HCT116 (cell line): ENCODE results near the gene KSR1. TPM values are rescaled to one million over a fixed set of nuclear protein-coding genes. Genes with fewer than 3 reads are reported as not detected.

Experiments used
- ATAC-seq: fragments of 200-7000 bp; cut with Tn5 transposase; 2 replicates; pipeline ENCODE4 v1.9.1; 2020; ENCODE audit warnings: mild to moderate bottlenecking, moderate library complexity
- BruUV-seq: library from RNA; stranded (reverse); fragments of 400-500 nt; replicated peaks from 2 replicates; lab custom pipeline; 2021; lab: Mats Ljungman, UMichigan
- CTCF ChIA-PET: fragments of 300-600 bp; sonication (Branson Sonifier 250); formaldehyde crosslinking; loops from one replicate; lab custom pipeline; 2021; ENCODE audit warnings: antibody characterized with exemption; lab: Charles Lee
- POLR2A ChIA-PET: fragments of 300-600, 350-600 bp; sonication (Branson Sonifier 250); formaldehyde crosslinking; loops from one replicate; lab custom pipeline; 2021; ENCODE audit warnings: antibody characterized with exemption; lab: Charles Lee
- RAD21 ChIA-PET, 2 experiments: fragments of 300-600 bp; sonication (Branson Sonifier 250); formaldehyde crosslinking; loops; one replicate each; lab custom pipeline; 2023; ENCODE audit warnings: low total read pairs in 2 of 2; ENCODE audit not compliant: uncharacterized antibody in 2 of 2, unreplicated experiment in 2 of 2, low non-redundant PET in 1 of 2; lab: Charles Lee
- DNase-seq: peaks from one replicate; pipeline ENCODE4 v3.0.0-alpha.2; 2010; ENCODE audit warnings: low read depth, low spot score
- H2AFZ ChIP-seq: fragments of 200-600 bp; shearing (Covaris generic), sonication (generic); 2 replicates; pipeline ENCODE4 v1.6.1; 2017; ENCODE audit warnings: low read depth, mixed run types, mixed read lengths, antibody characterized with exemption, low read length; ENCODE audit not compliant: poor library complexity, severe bottlenecking
- H3K27ac ChIP-seq: 2 replicates; pipeline ENCODE4 v1.5.1; 2012; ENCODE audit warnings: low read depth, low read length
- H3K27me3 ChIP-seq: fragments of 200-600 bp; sonication (generic); 2 replicates; pipeline ENCODE4 v1.6.1; 2016; ENCODE audit warnings: mixed run types, low read length, mixed read lengths; ENCODE audit not compliant: insufficient read depth
- H3K36me3 ChIP-seq, 2 experiments: fragments of 200-500 bp in 1 of 2; fragments of 200-600 bp in 1 of 2; sonication (Bioruptor generic) in 1 of 2; sonication (generic) in 1 of 2; 2 replicates each; pipeline versions ENCODE4 v1.5.1 to v1.6.1; 2014 to 2016; ENCODE audit warnings: low read length in 2 of 2, inconsistent platforms in 1 of 2, mixed read lengths in 1 of 2, mixed run types in 1 of 2; ENCODE audit not compliant: insufficient read depth in 2 of 2, control insufficient read depth in 1 of 2
- H3K4me1 ChIP-seq, 2 experiments: fragments of 200-600 bp in 1 of 2; sonication (generic) in 1 of 2; 2 replicates each; pipeline versions ENCODE4 v1.5.1 to v1.6.1; 2012 to 2017; ENCODE audit warnings: low read length in 2 of 2, inconsistent platforms in 1 of 2, mild to moderate bottlenecking in 1 of 2, mixed read lengths in 1 of 2, mixed run types in 1 of 2, moderate library complexity in 1 of 2; ENCODE audit not compliant: insufficient read depth in 2 of 2, control insufficient read depth in 1 of 2
- H3K4me2 ChIP-seq: fragments of 200-600 bp; sonication (generic); 2 replicates; pipeline ENCODE4 v1.6.1; 2017; ENCODE audit warnings: mixed run types, low read length, mixed read lengths
- H3K4me3 ChIP-seq, 2 experiments: fragments of 200-600 bp in 1 of 2; sonication (generic) in 1 of 2; replicated peaks in 1 of 2; 2 replicates each; pipeline ENCODE4 v1.5.1; 2011 to 2016; ENCODE audit warnings: low read length in 2 of 2, control low read depth in 1 of 2, low read depth in 1 of 2, mild to moderate bottlenecking in 1 of 2, mixed read lengths in 1 of 2, mixed run types in 1 of 2
- H3K79me2 ChIP-seq: fragments of 200-600 bp; sonication (generic); 2 replicates; pipeline ENCODE4 v1.6.1; 2017; ENCODE audit warnings: mild to moderate bottlenecking, mixed run types, low read length, moderate library complexity, mixed read lengths; ENCODE audit not compliant: insufficient read depth
- H3K9ac ChIP-seq: fragments of 200-600 bp; sonication (generic); 2 replicates; pipeline ENCODE4 v1.6.1; 2016; ENCODE audit warnings: low read length, mixed read lengths
- H3K9me2 ChIP-seq: fragments of 200-600 bp; sonication (generic), shearing (Covaris generic); 2 replicates; pipeline ENCODE4 v1.6.1; 2017; ENCODE audit warnings: mixed run types, mild to moderate bottlenecking, moderate library complexity; ENCODE audit not compliant: insufficient read depth
- H3K9me3 ChIP-seq, 2 experiments: fragments of 200-500 bp in 1 of 2; fragments of 200-600 bp in 1 of 2; sonication (Bioruptor generic) in 1 of 2; sonication (generic) in 1 of 2; 2 replicates each; pipeline ENCODE4 v1.6.1; 2014 to 2017; ENCODE audit warnings: low read length in 2 of 2, mixed read lengths in 2 of 2, inconsistent platforms in 1 of 2, low read depth in 1 of 2, mild to moderate bottlenecking in 1 of 2, mixed run types in 1 of 2, moderate library complexity in 1 of 2; ENCODE audit not compliant: control insufficient read depth in 1 of 2, insufficient read depth in 1 of 2
- H4K20me1 ChIP-seq: fragments of 200-600 bp; sonication (generic), shearing (Covaris generic); 2 replicates; pipeline ENCODE4 v1.6.1; 2017; ENCODE audit warnings: mixed run types, mild to moderate bottlenecking, moderate library complexity; ENCODE audit not compliant: insufficient read depth
- ATF3 ChIP-seq: IDR thresholded peaks from 2 replicates; pipeline ENCODE4 v1.6.1; 2012
- CTCF ChIP-seq, 3 experiments: fragments of 200-600 bp in 1 of 3; sonication (generic) in 1 of 3; IDR thresholded peaks in 2 of 3; conservative IDR thresholded peaks in 1 of 3; 2 replicates each; pipeline ENCODE4 v1.5.1; 2012 to 2017; ENCODE audit warnings: low read depth in 2 of 3, low read length in 2 of 3, antibody characterized with exemption in 1 of 3, borderline replicate concordance in 1 of 3, control low read depth in 1 of 3, mild to moderate bottlenecking in 1 of 3, mixed read lengths in 1 of 3, mixed run types in 1 of 3, moderate library complexity in 1 of 3; ENCODE audit not compliant: insufficient read depth in 1 of 3
- EZH2phosphoT487 ChIP-seq: fragments of 200-600 bp; IDR thresholded peaks from 2 replicates; pipeline ENCODE4 v1.6.1; 2018; ENCODE audit warnings: antibody characterized with exemption, borderline replicate concordance
- JUND ChIP-seq: IDR thresholded peaks from 2 replicates; pipeline ENCODE4 v1.6.1; 2012
- SIN3A ChIP-seq: IDR thresholded peaks from 2 replicates; pipeline ENCODE4 v1.6.1; 2012; ENCODE audit warnings: low read depth
- YY1 ChIP-seq: IDR thresholded peaks from 2 replicates; pipeline ENCODE4 v1.6.1; 2011; ENCODE audit warnings: low read length, low read depth, moderate library complexity, mild to moderate bottlenecking; ENCODE audit not compliant: insufficient replicate concordance; ENCODE audit errors: extremely low read depth
- intact Hi-C: fragments of 100-400 bp; cut with micrococcal nuclease; formaldehyde crosslinking; loops from 2 replicates; pipeline ENCODE4 v1.10.0; 2022
- total RNA-seq: library from RNA; stranded (reverse); gene quantifications from one replicate; pipeline ENCODE4 v1.2.1, GENCODE V29; 2021; ENCODE audit not compliant: unreplicated experiment

The KSR1 gene
- total RNA-seq, 1 experiment from 2014 or later = 16.5 TPM

- H3K36me3 ChIP-seq = no peaks in the 10 kb centered on the region
- intact Hi-C loops = loop anchor here (2.0 kb wide), 2 partner anchors 77 to 193 kb away; no protein-coding TSS in a partner anchor
Measured at GRCh38 chr17:27429666-27430382, 26.4 kb upstream of the KSR1 start.

More at GRCh38 chr17:27429666-27430382, 26.4 kb upstream of the KSR1 start:
- Histone ChIP-seq H3K4me2 (no peak overlapping the region), H3K27ac (no peak overlapping the region), H3K9me3 (no peaks in the 10 kb centered on the region), H3K27me3 (no peaks in the 10 kb centered on the region), H3K4me3 (no peak overlapping the region), H2AFZ (no peak overlapping the region), H3K79me2 (no peaks in the 10 kb centered on the region), H3K4me1 (no peaks in the 10 kb centered on the region), H4K20me1 (no peaks in the 10 kb centered on the region), H3K9me2 (no peaks in the 10 kb centered on the region), H3K9ac (no peak overlapping the region)
- BruUV-seq = no TSS peak
- TF ChIP-seq JUND (no peak), YY1 (no peak), CTCF (IDR thresholded peaks at IDR 0.05 in 2 of 3, conservative IDR thresholded peaks at IDR 0.05 in 1 of 3; ENCODE audit: borderline replicate concordance in 1 of 3, insufficient read depth in 1 of 3, low read depth in 2 of 3, low read length in 2 of 3) (no peak), SIN3A (no peak), EZH2phosphoT487 (no peak), ATF3 (no peak)
- ATAC-seq (no peak), DNase-seq (no peak)
- POLR2A ChIA-PET = no interaction called here
- RAD21 ChIA-PET = no interaction called here
- CTCF ChIA-PET = interaction anchor here (0.9 to 1.7 kb wide), 3 partner anchors 26 to 193 kb away, joined by 3 to 5 read pairs (median 5); partner anchors contain the start of gene KSR1
